Panc1 (cell line): ENCODE measurements around the gene NPNT. TPM values are rescaled to one million over a fixed set of nuclear protein-coding genes. Genes with fewer than 3 reads are reported as not detected.

Source experiments
- ATAC-seq: fragments of 200-7000 bp; cut with Tn5 transposase; 2 replicates; pipeline ENCODE4 v1.9.1; 2020; ENCODE audit warnings: mild to moderate bottlenecking, moderate library complexity
- BruUV-seq: library from RNA; stranded (reverse); fragments of 400-500 nt; replicated peaks from 2 replicates; lab custom pipeline; 2021; lab: Mats Ljungman, UMichigan
- CTCF ChIA-PET: fragments of 300-600 bp; sonication (Branson Sonifier 250); formaldehyde crosslinking; loops from one replicate; lab custom pipeline; 2022; ENCODE audit warnings: antibody characterized with exemption; lab: Charles Lee
- POLR2A ChIA-PET: fragments of 300-600 bp; sonication (Branson Sonifier 250); formaldehyde crosslinking; loops from one replicate; lab custom pipeline; 2022; ENCODE audit warnings: antibody characterized with exemption; lab: Charles Lee
- DNase-seq: peaks from one replicate; pipeline ENCODE4 v3.0.0-alpha.2; 2010; ENCODE audit warnings: low read depth, low spot score
- H3K27ac ChIP-seq: 2 replicates; pipeline ENCODE4 v1.5.1; 2011; ENCODE audit warnings: mild to moderate bottlenecking, low read length, inconsistent platforms
- H3K27me3 ChIP-seq: fragments of 200-500 bp; sonication (Bioruptor generic); 2 replicates; pipeline ENCODE4 v1.6.0; 2014; ENCODE audit warnings: low read length, inconsistent platforms; ENCODE audit not compliant: control insufficient read depth, insufficient read depth
- H3K36me3 ChIP-seq: fragments of 200-500 bp; sonication (Bioruptor generic); 2 replicates; pipeline ENCODE4 v1.5.1; 2014; ENCODE audit warnings: inconsistent platforms, mild to moderate bottlenecking, low read length, moderate library complexity; ENCODE audit not compliant: control insufficient read depth, insufficient read depth
- H3K4me1 ChIP-seq: 2 replicates; pipeline ENCODE4 v1.5.1; 2011; ENCODE audit warnings: inconsistent platforms, mild to moderate bottlenecking, low read length, moderate library complexity; ENCODE audit not compliant: control insufficient read depth, insufficient read depth
- H3K4me3 ChIP-seq, 2 experiments: 2 replicates each; pipeline ENCODE4 v1.5.1; 2011 to 2012; ENCODE audit warnings: low read depth in 2 of 2, low read length in 2 of 2, mild to moderate bottlenecking in 2 of 2, inconsistent platforms in 1 of 2, moderate library complexity in 1 of 2
- H3K9me3 ChIP-seq: fragments of 200-500 bp; sonication (Bioruptor generic); 2 replicates; pipeline ENCODE4 v1.5.1; 2014; ENCODE audit warnings: low read depth, mild to moderate bottlenecking, inconsistent platforms, low read length, moderate library complexity; ENCODE audit not compliant: control insufficient read depth, insufficient read depth
- CTCF ChIP-seq: fragments of 450-650 bp; IDR thresholded peaks from 2 replicates; pipeline ENCODE4 v1.5.1; 2017; ENCODE audit warnings: mild to moderate bottlenecking
- POLR2AphosphoS5 ChIP-seq: IDR thresholded peaks from 2 replicates; pipeline ENCODE4 v1.6.1; 2012; ENCODE audit warnings: mild to moderate bottlenecking, low read depth, low read length, moderate library complexity
- REST ChIP-seq, 2 experiments: IDR thresholded peaks; 2 replicates each; pipeline ENCODE4 v1.6.1; 2011 to 2012; ENCODE audit warnings: low read depth in 2 of 2, control low read depth in 1 of 2, low read length in 1 of 2, mild to moderate bottlenecking in 1 of 2, moderate library complexity in 1 of 2; ENCODE audit not compliant: insufficient read depth in 1 of 2
- SIN3A ChIP-seq: IDR thresholded peaks from 2 replicates; pipeline ENCODE4 v1.6.1; 2012; ENCODE audit warnings: low read depth, mild to moderate bottlenecking, low read length, moderate library complexity, borderline replicate concordance; ENCODE audit not compliant: insufficient read depth
- TCF7L2 ChIP-seq: IDR thresholded peaks from 2 replicates; pipeline ENCODE4 v1.6.1; 2011; ENCODE audit warnings: mild to moderate bottlenecking, low read depth, low read length, inconsistent platforms
- in situ Hi-C: cut with HindIII; loops from 2 replicates; pipeline ENCODE4 v1.10.0; 2016; ENCODE audit warnings: low sequenced_read_pairs, low pct_unique_long_range_greater_than_20kb
- intact Hi-C: fragments of 100-400 bp; cut with micrococcal nuclease; formaldehyde crosslinking; loops from one replicate; pipeline ENCODE4 v1.10.0; 2022; ENCODE audit not compliant: unreplicated experiment
- total RNA-seq: library from RNA; stranded (reverse); gene quantifications from one replicate; pipeline ENCODE4 v1.2.1, GENCODE V29; 2021; ENCODE audit not compliant: unreplicated experiment

NPNT gene
- total RNA-seq, 1 experiment from 2014 or later = 1.9 TPM

GRCh38 chr4:105936901-105937300 is 41.6 kb downstream of the NPNT start:
- intact Hi-C loops = no loop called here
- TF ChIP-seq CTCF (no peak), POLR2AphosphoS5 (no peak), REST (IDR thresholded peaks at IDR 0.05; ENCODE audit: insufficient read depth in 1 of 2, low read depth in 2 of 2, low read length in 1 of 2) (no peak), SIN3A (no peak), TCF7L2 (no peak)
- H3K27ac ChIP-seq = no peak overlapping the region
- no peaks in the 10 kb centered on the region for H3K9me3 ChIP-seq
- in situ Hi-C loops = no loop called here
- no peaks in the 10 kb centered on the region for H3K27me3 ChIP-seq
- no peaks in the 10 kb centered on the region for H3K4me1 ChIP-seq
- ChIA-PET POLR2A (no interaction called here), CTCF (no interaction called here)
- H3K36me3 ChIP-seq = no peaks in the 10 kb centered on the region
- H3K4me3 ChIP-seq = no peak overlapping the region
- BruUV-seq = no TSS peak
- no peak for DNase-seq
- ATAC-seq = no peak

- TF ChIP-seq SIN3A = no peak
- BruUV-seq = no TSS peak
- intact Hi-C loops = no loop called here
- Histone ChIP-seq H3K9me3 (no peaks in the 10 kb centered on the region), H3K4me3 (no peak overlapping the region), H3K27me3 (no peaks in the 10 kb centered on the region), H3K36me3 (no peaks in the 10 kb centered on the region), H3K4me1 (no peaks in the 10 kb centered on the region), H3K27ac (no peak overlapping the region)
- ATAC-seq = no peak
- ChIA-PET POLR2A (no interaction called here), CTCF (no interaction called here)
- in situ Hi-C loops = no loop called here
- no peak for DNase-seq
Measured at GRCh38 chr4:105937759-105938158, 42.5 kb downstream of the NPNT start.

GRCh38 chr4:105943234-105943633 is 48.0 kb downstream of the NPNT start:
- ChIA-PET POLR2A (no interaction called here), CTCF (no interaction called here)
- Histone ChIP-seq H3K9me3 (no peaks in the 10 kb centered on the region), H3K27ac (no peak overlapping the region), H3K4me1 (no peaks in the 10 kb centered on the region), H3K4me3 (no peak overlapping the region), H3K36me3 (no peaks in the 10 kb centered on the region), H3K27me3 (no peaks in the 10 kb centered on the region)
- TF ChIP-seq CTCF (no peak), POLR2AphosphoS5 (no peak), REST (IDR thresholded peaks at IDR 0.05; ENCODE audit: insufficient read depth in 1 of 2, low read depth in 2 of 2, low read length in 1 of 2) (no peak), TCF7L2 (no peak), SIN3A (no peak)
- BruUV-seq = no TSS peak
- no peak for DNase-seq
- intact Hi-C loops = no loop called here
- in situ Hi-C loops = no loop called here
- no peak for ATAC-seq
